K562 (cell line): ENCODE data around the gene RNF187. TPM values are rescaled to one million over a fixed set of nuclear protein-coding genes. Genes with fewer than 3 reads are reported as not detected.

Experiments
- CBFA2T3 ChIP-seq: fragments of 450-650 bp; IDR thresholded peaks from 2 replicates; pipeline ENCODE4 v1.6.1; 2017
- ETV6 ChIP-seq, 3 experiments: fragments of 150-350 bp in 1 of 3; sonication (generic) in 1 of 3; formaldehyde crosslinking in 1 of 3; IDR thresholded peaks; 2 replicates each; pipeline versions ENCODE4 v1.6.1 to v1.8.0; 2014 to 2022; ENCODE audit warnings: borderline replicate concordance in 2 of 3, low read depth in 2 of 3, antibody characterized with exemption in 1 of 3, low read length in 1 of 3, mild to moderate bottlenecking in 1 of 3, missing genetic modification reagents in 1 of 3
- PYGO2 ChIP-seq: fragments of 450-650 bp; IDR thresholded peaks from 2 replicates; pipeline ENCODE4 v1.6.1; 2016; ENCODE audit warnings: mild to moderate bottlenecking, missing genetic modification characterization, moderate library complexity, missing compliant biosample characterization
- ZNF436 ChIP-seq: fragments of 250-450, 450-650 bp; sonication (Bioruptor Pico); formaldehyde crosslinking; IDR thresholded peaks from 2 replicates; pipeline ENCODE4 v1.7.0; 2020; ENCODE audit warnings: mild to moderate bottlenecking
- polyA plus RNA-seq, 8 experiments: library from polyadenylated mRNA; depleted of rRNA in 4 of 8; stranded (reverse) in 5 of 8; unstranded in 3 of 8; fragments of >200 nt; fragmentation: Nextera tagmentation in 2 of 8; fragmentation: Illumina TruSeq in 1 of 8; extraction: Ambion mirVana in 2 of 8; extraction: Trizol in 1 of 8; gene quantifications; 2 replicates each; pipeline versions ENCODE4 v1.2.1 to v1.2.3, GENCODE V29; 2011 to 2014; ENCODE audit warnings: inconsistent platforms in 1 of 8, missing spikeins in 1 of 8
- total RNA-seq, 7 experiments: library from RNA; depleted of rRNA in 6 of 7; stranded (reverse); fragments of >200 nt in 6 of 7; fragmentation: Illumina TruSeq in 2 of 7; extraction: Trizol in 2 of 7; gene quantifications; 2 replicates each; pipeline versions ENCODE4 v1.2.1 to v1.2.3, GENCODE V29; 2011 to 2021; ENCODE audit warnings: low replicate concordance in 1 of 7
- TF ChIP-seq, protein P1 (sequence below): fragments of 250-450 bp; sonication (Bioruptor Pico); IDR thresholded peaks from 2 replicates; pipeline ENCODE4 v1.5.0; 2021; ENCODE audit warnings: mild to moderate bottlenecking, moderate library complexity
- TF ChIP-seq, protein P2 (sequence below): sonication (generic); formaldehyde crosslinking; IDR thresholded peaks from 2 replicates; pipeline ENCODE4 v1.8.1; 2023; ENCODE audit warnings: mild to moderate bottlenecking, missing genetic modification reagents

Gene RNF187
- total and polyA plus RNA-seq, 9 of the 15 experiments (the other 6 are each of a cell fraction or from before 2014, with no cell fraction given): 2.3 to 119 (median 41.9) TPM

DNA sequence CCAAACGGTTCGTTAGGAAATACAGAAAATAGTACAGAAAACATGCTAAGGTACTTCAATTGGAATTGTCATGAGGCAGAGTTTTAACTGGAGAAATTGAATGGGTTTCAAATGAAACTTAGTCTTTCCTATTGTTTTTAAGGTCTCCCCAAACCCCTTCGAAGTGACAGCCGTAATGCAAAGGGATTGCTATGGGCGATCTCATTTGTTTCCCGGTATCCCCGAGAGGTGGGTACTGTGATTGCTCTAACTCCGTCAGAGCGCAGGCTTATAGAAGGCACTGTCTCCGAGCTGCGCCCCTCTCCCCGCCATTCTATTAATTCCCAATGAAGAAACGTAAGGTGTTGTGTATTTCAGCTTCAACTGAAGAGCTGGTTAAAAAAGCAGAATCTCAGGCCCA is 22.0 kb upstream of the RNF187 start (continued):
- TF ChIP-seq, protein P1, sequence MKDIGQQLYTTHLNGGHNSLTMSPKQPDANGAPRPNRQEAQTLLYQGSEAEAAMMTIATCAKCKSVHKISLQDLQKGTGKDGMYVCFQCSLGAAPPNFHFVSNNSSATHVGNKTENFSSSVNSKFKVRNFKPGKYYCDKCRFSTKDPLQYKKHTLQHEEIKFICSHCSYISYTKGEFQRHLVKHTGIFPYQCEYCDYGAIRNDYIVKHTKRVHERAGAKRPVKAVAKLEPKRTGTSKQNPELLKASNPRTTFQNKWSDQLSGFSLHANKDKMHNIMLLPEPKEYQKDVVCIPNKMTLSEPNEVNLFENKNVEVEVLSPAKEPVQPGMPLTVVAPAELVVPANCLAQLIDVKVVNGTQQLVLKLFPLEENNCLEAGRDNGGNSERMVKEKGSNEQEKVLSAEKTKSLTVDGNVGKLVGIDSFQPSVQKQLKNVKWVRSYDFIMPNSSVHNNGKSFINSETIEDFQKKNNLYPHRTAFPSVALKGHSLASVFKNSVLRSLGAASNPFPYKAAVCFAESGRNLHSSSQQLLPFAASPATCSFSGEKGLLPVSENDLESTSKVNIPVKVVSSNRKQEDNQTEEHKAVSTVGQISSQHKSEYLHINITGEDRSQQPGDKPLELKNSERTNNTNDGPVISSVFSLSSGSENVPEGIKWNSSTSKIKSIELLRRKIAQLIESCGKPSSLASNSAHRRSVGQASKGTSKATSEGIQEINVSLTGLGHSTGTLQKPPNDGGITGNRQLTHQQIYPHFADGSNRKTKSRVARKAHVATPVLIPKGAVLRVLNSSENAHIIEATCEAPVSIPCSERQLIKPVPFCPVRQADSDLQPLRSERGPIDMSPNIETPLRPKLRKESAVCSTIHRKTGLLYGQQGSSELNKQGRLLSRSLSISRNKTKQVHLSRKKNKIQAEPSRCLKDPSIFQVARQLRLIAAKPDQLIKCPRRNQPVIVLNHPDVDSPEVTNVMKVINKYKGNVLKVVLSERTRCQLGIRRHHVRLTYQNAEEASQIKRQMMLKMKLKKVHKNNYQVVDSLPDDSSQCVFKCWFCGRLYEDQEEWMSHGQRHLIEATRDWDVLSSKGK (CRISPR knock-in tag): no peak
- TF ChIP-seq CBFA2T3 (no peak), ETV6 (IDR thresholded peaks at IDR 0.05; ENCODE audit: borderline replicate concordance in 1 of 2, low read depth in 2 of 2, low read length in 1 of 2) (no peak), ETV6 (CRISPR knock-in tag; IDR thresholded peaks at IDR 0.05; ENCODE audit: borderline replicate concordance) (no peak), PYGO2 (tag) (no peak), ZNF436 (no peak)
- TF ChIP-seq, protein P2, sequence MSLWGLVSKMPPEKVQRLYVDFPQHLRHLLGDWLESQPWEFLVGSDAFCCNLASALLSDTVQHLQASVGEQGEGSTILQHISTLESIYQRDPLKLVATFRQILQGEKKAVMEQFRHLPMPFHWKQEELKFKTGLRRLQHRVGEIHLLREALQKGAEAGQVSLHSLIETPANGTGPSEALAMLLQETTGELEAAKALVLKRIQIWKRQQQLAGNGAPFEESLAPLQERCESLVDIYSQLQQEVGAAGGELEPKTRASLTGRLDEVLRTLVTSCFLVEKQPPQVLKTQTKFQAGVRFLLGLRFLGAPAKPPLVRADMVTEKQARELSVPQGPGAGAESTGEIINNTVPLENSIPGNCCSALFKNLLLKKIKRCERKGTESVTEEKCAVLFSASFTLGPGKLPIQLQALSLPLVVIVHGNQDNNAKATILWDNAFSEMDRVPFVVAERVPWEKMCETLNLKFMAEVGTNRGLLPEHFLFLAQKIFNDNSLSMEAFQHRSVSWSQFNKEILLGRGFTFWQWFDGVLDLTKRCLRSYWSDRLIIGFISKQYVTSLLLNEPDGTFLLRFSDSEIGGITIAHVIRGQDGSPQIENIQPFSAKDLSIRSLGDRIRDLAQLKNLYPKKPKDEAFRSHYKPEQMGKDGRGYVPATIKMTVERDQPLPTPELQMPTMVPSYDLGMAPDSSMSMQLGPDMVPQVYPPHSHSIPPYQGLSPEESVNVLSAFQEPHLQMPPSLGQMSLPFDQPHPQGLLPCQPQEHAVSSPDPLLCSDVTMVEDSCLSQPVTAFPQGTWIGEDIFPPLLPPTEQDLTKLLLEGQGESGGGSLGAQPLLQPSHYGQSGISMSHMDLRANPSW (CRISPR knock-in tag): no peak
- TF ChIP-seq, all 486 proteins: peak for 0
